Measurements from ENCODE around the gene KIF26A. TPM values are rescaled to one million over a fixed set of nuclear protein-coding genes. Genes with fewer than 3 reads are reported as not detected.

KIF26A gene
- total and polyA plus RNA-seq, 2 experiments from 2014 or later = 5.6 to 103 TPM

DNA sequence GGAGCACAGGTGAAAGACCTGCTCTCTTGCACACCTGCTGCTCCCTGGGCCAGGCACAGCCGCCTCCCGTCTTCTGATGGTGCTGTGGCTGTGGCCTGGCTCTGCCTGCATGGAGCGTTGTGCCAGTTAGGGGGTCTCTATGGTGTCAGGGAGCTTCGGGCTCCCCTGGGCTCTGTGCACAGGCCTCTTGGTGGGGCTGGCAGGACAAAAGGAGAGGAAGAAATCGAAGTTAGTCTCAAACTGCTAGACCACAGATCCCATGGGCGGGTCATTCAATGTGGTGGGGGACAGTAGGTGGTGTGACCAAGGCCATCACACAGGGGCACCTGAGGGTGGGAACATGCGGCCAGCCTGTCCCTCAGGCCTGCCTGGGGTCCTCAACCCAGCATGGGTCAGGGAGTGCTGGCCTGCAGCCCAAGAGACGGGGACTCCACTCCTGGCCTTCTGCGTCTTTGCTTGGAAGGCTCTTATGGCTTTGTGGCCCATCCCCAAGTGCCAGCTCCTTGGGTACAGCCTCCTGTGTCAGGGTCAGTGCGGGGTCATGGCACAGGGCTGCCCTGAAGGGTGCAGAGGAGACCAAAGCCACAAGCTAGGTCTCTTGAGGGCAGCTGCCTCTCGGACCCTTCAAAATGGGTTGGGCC, 84.1 kb downstream of the KIF26A start:
- Mint-ChIP-seq H3K27ac (no peak overlapping the region), H3K4me1 (peaks cover 31% of the 10 kb centered on the region)
- 0 out of 2 replicates have a peak, but pooled peaks cover 8% of the 10 kb centered on the region for H3K4me1 ChIP-seq (ENCODE audit: insufficient read depth)

More for the DNA sequence above, 84.1 kb downstream of the KIF26A start:
- Histone ChIP-seq H3K36me3 (ENCODE audit: insufficient read depth) (no peaks in the 10 kb centered on the region), H3K27ac (ENCODE audit: low read depth) (no peak overlapping the region), H3K27me3 (ENCODE audit: insufficient read depth) (no peaks in the 10 kb centered on the region), H3F3A (replicated peaks; ENCODE audit: low read depth) (no peaks in the 10 kb centered on the region), H3K9me2 (ENCODE audit: insufficient read depth) (no peaks in the 10 kb centered on the region), H3K79me2 (replicated peaks; ENCODE audit: insufficient read depth) (no peaks in the 10 kb centered on the region), H3K4me2 (no peak overlapping the region), H3K4me3 (no peak overlapping the region), H2AFZ (no peak overlapping the region), H4K20me1 (replicated peaks; ENCODE audit: insufficient read depth) (no peaks in the 10 kb centered on the region)
- ATAC-seq (no peak), DNase-seq (ENCODE audit: low spot score) (no peak)
- no peaks in the 10 kb centered on the region for H3K9me3 Mint-ChIP-seq
- TF ChIP-seq, protein P1, sequence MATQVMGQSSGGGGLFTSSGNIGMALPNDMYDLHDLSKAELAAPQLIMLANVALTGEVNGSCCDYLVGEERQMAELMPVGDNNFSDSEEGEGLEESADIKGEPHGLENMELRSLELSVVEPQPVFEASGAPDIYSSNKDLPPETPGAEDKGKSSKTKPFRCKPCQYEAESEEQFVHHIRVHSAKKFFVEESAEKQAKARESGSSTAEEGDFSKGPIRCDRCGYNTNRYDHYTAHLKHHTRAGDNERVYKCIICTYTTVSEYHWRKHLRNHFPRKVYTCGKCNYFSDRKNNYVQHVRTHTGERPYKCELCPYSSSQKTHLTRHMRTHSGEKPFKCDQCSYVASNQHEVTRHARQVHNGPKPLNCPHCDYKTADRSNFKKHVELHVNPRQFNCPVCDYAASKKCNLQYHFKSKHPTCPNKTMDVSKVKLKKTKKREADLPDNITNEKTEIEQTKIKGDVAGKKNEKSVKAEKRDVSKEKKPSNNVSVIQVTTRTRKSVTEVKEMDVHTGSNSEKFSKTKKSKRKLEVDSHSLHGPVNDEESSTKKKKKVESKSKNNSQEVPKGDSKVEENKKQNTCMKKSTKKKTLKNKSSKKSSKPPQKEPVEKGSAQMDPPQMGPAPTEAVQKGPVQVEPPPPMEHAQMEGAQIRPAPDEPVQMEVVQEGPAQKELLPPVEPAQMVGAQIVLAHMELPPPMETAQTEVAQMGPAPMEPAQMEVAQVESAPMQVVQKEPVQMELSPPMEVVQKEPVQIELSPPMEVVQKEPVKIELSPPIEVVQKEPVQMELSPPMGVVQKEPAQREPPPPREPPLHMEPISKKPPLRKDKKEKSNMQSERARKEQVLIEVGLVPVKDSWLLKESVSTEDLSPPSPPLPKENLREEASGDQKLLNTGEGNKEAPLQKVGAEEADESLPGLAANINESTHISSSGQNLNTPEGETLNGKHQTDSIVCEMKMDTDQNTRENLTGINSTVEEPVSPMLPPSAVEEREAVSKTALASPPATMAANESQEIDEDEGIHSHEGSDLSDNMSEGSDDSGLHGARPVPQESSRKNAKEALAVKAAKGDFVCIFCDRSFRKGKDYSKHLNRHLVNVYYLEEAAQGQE (IDR thresholded peaks at IDR 0.05; ENCODE audit: unreplicated experiment) = no peak
- TF ChIP-seq NANOG (IDR thresholded peaks at IDR 0.05; ENCODE audit: borderline replicate concordance) = no peak
- TF ChIP-seq POLR2AphosphoS5 (IDR thresholded peaks at IDR 0.05; ENCODE audit: low read depth) = no peak
- TF ChIP-seq, protein P2, sequence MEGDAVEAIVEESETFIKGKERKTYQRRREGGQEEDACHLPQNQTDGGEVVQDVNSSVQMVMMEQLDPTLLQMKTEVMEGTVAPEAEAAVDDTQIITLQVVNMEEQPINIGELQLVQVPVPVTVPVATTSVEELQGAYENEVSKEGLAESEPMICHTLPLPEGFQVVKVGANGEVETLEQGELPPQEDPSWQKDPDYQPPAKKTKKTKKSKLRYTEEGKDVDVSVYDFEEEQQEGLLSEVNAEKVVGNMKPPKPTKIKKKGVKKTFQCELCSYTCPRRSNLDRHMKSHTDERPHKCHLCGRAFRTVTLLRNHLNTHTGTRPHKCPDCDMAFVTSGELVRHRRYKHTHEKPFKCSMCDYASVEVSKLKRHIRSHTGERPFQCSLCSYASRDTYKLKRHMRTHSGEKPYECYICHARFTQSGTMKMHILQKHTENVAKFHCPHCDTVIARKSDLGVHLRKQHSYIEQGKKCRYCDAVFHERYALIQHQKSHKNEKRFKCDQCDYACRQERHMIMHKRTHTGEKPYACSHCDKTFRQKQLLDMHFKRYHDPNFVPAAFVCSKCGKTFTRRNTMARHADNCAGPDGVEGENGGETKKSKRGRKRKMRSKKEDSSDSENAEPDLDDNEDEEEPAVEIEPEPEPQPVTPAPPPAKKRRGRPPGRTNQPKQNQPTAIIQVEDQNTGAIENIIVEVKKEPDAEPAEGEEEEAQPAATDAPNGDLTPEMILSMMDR (conservative IDR thresholded peaks at IDR 0.05; ENCODE audit: low read depth in 2 of 2) = no peak
- no peak for TF ChIP-seq CREB1 (CRISPR knock-in tag; IDR thresholded peaks at IDR 0.05; ENCODE audit: low read depth)
- TF ChIP-seq, protein P3, sequence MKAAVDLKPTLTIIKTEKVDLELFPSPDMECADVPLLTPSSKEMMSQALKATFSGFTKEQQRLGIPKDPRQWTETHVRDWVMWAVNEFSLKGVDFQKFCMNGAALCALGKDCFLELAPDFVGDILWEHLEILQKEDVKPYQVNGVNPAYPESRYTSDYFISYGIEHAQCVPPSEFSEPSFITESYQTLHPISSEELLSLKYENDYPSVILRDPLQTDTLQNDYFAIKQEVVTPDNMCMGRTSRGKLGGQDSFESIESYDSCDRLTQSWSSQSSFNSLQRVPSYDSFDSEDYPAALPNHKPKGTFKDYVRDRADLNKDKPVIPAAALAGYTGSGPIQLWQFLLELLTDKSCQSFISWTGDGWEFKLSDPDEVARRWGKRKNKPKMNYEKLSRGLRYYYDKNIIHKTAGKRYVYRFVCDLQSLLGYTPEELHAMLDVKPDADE (IDR thresholded peaks at IDR 0.05) = no peak
- no peak for TF ChIP-seq STAT1 (IDR thresholded peaks at IDR 0.05; ENCODE audit: unreplicated experiment)
- no peak for TF ChIP-seq EZH2phosphoT487 (IDR thresholded peaks at IDR 0.05; ENCODE audit: unreplicated experiment)
- no peak for TF ChIP-seq ZNF331 (CRISPR knock-in tag; IDR thresholded peaks at IDR 0.05; ENCODE audit: low read depth)
- TF ChIP-seq, protein P4, sequence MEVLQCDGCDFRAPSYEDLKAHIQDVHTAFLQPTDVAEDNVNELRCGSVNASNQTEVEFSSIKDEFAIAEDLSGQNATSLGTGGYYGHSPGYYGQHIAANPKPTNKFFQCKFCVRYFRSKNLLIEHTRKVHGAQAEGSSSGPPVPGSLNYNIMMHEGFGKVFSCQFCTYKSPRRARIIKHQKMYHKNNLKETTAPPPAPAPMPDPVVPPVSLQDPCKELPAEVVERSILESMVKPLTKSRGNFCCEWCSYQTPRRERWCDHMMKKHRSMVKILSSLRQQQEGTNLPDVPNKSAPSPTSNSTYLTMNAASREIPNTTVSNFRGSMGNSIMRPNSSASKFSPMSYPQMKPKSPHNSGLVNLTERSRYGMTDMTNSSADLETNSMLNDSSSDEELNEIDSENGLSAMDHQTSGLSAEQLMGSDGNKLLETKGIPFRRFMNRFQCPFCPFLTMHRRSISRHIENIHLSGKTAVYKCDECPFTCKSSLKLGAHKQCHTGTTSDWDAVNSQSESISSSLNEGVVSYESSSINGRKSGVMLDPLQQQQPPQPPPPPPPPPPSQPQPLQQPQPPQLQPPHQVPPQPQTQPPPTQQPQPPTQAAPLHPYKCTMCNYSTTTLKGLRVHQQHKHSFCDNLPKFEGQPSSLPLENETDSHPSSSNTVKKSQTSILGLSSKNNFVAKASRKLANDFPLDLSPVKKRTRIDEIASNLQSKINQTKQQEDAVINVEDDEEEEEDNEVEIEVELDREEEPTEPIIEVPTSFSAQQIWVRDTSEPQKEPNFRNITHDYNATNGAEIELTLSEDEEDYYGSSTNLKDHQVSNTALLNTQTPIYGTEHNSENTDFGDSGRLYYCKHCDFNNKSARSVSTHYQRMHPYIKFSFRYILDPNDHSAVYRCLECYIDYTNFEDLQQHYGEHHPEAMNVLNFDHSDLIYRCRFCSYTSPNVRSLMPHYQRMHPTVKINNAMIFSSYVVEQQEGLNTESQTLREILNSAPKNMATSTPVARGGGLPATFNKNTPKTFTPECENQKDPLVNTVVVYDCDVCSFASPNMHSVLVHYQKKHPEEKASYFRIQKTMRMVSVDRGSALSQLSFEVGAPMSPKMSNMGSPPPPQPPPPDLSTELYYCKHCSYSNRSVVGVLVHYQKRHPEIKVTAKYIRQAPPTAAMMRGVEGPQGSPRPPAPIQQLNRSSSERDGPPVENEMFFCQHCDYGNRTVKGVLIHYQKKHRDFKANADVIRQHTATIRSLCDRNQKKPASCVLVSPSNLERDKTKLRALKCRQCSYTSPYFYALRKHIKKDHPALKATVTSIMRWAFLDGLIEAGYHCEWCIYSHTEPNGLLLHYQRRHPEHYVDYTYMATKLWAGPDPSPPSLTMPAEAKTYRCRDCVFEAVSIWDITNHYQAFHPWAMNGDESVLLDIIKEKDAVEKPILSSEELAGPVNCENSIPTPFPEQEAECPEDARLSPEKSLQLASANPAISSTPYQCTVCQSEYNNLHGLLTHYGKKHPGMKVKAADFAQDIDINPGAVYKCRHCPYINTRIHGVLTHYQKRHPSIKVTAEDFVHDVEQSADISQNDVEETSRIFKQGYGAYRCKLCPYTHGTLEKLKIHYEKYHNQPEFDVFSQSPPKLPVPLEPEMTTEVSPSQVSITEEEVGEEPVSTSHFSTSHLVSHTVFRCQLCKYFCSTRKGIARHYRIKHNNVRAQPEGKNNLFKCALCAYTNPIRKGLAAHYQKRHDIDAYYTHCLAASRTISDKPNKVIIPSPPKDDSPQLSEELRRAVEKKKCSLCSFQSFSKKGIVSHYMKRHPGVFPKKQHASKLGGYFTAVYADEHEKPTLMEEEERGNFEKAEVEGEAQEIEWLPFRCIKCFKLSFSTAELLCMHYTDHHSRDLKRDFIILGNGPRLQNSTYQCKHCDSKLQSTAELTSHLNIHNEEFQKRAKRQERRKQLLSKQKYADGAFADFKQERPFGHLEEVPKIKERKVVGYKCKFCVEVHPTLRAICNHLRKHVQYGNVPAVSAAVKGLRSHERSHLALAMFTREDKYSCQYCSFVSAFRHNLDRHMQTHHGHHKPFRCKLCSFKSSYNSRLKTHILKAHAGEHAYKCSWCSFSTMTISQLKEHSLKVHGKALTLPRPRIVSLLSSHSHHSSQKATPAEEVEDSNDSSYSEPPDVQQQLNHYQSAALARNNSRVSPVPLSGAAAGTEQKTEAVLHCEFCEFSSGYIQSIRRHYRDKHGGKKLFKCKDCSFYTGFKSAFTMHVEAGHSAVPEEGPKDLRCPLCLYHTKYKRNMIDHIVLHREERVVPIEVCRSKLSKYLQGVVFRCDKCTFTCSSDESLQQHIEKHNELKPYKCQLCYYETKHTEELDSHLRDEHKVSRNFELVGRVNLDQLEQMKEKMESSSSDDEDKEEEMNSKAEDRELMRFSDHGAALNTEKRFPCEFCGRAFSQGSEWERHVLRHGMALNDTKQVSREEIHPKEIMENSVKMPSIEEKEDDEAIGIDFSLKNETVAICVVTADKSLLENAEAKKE (CRISPR knock-in tag; IDR thresholded peaks at IDR 0.05) = no peak
- TF ChIP-seq JUNB (IDR thresholded peaks at IDR 0.05; ENCODE audit: unreplicated experiment) = no peak
- no peak for TF ChIP-seq ZNF114 (CRISPR knock-in tag; IDR thresholded peaks at IDR 0.05)
- no peak for TF ChIP-seq EZH2 (IDR thresholded peaks at IDR 0.05; ENCODE audit: low read depth, unreplicated experiment)
- H3K36me3 Mint-ChIP-seq (ENCODE audit: low read depth) = no peaks in the 10 kb centered on the region
- no peak overlapping the region for H3K4me3 Mint-ChIP-seq
- peaks cover 5% of the 10 kb centered on the region for H3K27me3 Mint-ChIP-seq (ENCODE audit: insufficient read depth, low read depth, poor library complexity)
